ENCODE results near the gene TEAD1. TPM values are rescaled to one million over a fixed set of nuclear protein-coding genes. Genes with fewer than 3 reads are reported as not detected.

TEAD1 gene
- total and polyA plus RNA-seq, 10 of the 15 experiments (the other 5 are each of a cell fraction or from before 2014, with no cell fraction given), result 0.01 to 0.59 (median 0.04) TPM; not detected in 6

DNA sequence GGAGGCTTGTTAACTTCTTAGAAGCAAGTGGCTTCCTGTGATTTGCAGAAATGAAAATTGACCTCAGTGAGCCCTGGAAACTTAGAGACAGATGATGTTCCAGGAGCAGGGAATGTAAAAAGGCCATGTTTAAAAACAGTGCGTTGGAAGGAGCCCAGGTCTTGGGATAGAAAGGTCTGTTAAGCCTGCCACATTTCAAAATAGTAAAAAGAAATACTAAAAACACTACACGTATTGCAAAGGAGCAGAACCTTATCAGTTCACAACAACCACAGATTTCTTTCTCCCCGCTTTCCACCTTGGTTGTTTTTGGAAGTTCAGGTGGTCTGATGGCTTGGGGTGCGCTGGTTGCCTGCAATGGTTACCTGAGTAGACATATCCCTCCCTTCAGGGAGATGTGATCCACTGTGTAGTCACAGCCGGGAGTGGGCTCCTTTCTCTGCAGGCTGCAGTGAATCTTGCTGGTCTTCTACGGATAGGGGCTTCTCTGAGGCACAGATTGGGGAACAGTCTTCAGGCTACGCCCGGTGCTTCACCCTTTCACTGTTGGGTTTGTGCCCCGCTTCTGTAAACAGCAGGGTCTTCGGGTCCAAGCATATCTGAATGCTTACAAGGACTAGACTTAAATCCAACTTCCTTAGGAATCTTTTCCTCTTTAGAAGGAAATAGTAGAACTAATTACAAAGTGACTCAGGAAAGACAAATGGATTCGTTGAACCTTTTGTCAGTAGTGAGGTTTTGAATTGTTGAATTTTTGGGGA, 1.9 kb downstream of the TEAD1 start:
- in situ Hi-C loops (cut with MboI), result no loop called here
- Histone ChIP-seq H3K4me1 (ENCODE audit: control insufficient read depth, insufficient read depth, low read length) (no peaks in the 10 kb centered on the region), H3K27ac (ENCODE audit: control insufficient read depth, insufficient read depth) (no peak overlapping the region), H3K9ac (ENCODE audit: control insufficient read depth, insufficient read depth, low read length) (no peak overlapping the region), H3K27me3 (replicated peaks in 1 of 2; ENCODE audit: control insufficient read depth in 2 of 2, insufficient read depth in 2 of 2, low read length in 1 of 2) (peaks cover 10 to 17% of the 10 kb centered on the region in 2 experiments), H2AFZ (ENCODE audit: control insufficient read depth, low read depth, low read length) (no peak overlapping the region), H3K4me2 (ENCODE audit: control insufficient read depth, insufficient read depth) (no peak overlapping the region), H4K20me1 (ENCODE audit: control insufficient read depth, insufficient read depth) (no peaks in the 10 kb centered on the region), H3K4me3 (no peak overlapping the region), H3K9me3 (replicated peaks; ENCODE audit: control insufficient read depth, insufficient read depth, low read length) (no peaks in the 10 kb centered on the region; the same call in 1 of the 3 replicates), H3K36me3 (ENCODE audit: control insufficient read depth in 2 of 2, insufficient read depth in 2 of 2, low read length in 1 of 2) (no peaks in the 10 kb centered on the region), H3K79me2 (ENCODE audit: control insufficient read depth, insufficient read depth, low read length) (no peaks in the 10 kb centered on the region)
- FAIRE-seq, result no peak
- no peak for ATAC-seq
- intact Hi-C loops (cut with micrococcal nuclease; ENCODE audit: unreplicated experiment), result no loop called here
- RAD21 ChIA-PET (ENCODE audit: unreplicated experiment), result no interaction called here
- TF ChIP-seq EZH2 (IDR thresholded peaks at IDR 0.05; ENCODE audit: borderline replicate concordance, control insufficient read depth, low read depth, low read length) (peak; percentile 90; the same call in 1 of the 2 replicates), POU2F2 (IDR thresholded peaks at IDR 0.05; ENCODE audit: borderline replicate concordance, low read depth, low read length) (no peak)
- CTCF ChIA-PET, result interaction anchor here (1.9 kb wide), 1 partner anchor 22 kb away, joined by 4 read pairs; no protein-coding TSS in a partner anchor
- POLR2A ChIA-PET, result no interaction called here
- no peak for DNase-seq (ENCODE audit: low read depth, low spot score)
- WGBS (ENCODE audit: insufficient coverage, insufficient replicate concordance, low lambda C conversion rate, missing lambda C conversion rate), result 22% methylated on average over 11 of the region's 11 CpGs
- no TSS peak for BruUV-seq (replicated peaks)
- SMC1A ChIA-PET (ENCODE audit: uncharacterized antibody, unreplicated experiment), result no interaction called here

DNA sequence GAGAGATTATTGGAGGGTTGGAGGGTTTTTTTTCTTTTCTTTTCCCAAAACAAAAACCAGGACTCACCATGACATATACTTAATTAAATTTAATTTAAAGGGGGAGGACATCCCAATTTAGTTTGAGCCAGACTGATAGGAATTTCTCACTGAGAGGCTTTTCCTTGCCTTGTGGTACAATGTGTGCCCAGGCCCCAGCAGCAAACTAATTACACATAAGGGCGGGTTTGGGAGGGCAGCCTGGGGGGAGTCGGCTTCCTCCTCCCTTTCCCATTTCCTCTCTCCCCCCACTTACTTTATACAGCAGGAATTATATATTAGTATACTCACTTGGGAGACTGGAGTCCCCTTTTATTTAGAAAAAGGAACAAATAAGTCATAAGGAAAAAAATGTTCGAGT, 2.9 kb downstream of the TEAD1 start:
- WGBS (ENCODE audit: insufficient coverage, insufficient replicate concordance, low lambda C conversion rate, missing lambda C conversion rate), result 3% methylated on average over 3 of the region's 3 CpGs
- TF ChIP-seq, protein P1, sequence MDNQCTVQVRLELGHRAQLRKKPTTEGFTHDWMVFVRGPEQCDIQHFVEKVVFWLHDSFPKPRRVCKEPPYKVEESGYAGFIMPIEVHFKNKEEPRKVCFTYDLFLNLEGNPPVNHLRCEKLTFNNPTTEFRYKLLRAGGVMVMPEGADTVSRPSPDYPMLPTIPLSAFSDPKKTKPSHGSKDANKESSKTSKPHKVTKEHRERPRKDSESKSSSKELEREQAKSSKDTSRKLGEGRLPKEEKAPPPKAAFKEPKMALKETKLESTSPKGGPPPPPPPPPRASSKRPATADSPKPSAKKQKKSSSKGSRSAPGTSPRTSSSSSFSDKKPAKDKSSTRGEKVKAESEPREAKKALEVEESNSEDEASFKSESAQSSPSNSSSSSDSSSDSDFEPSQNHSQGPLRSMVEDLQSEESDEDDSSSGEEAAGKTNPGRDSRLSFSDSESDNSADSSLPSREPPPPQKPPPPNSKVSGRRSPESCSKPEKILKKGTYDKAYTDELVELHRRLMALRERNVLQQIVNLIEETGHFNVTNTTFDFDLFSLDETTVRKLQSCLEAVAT (IDR thresholded peaks at IDR 0.05), result no peak
- H4K20me1 ChIP-seq (ENCODE audit: control insufficient read depth, insufficient read depth), result no peaks in the 10 kb centered on the region
- H3K27me3 ChIP-seq (replicated peaks in 1 of 2; ENCODE audit: control insufficient read depth in 2 of 2, insufficient read depth in 2 of 2, low read length in 1 of 2), result peaks cover 10 to 23% of the 10 kb centered on the region in 2 experiments
- ChIA-PET RAD21 (ENCODE audit: unreplicated experiment) (no interaction called here), POLR2A (no interaction called here), SMC1A (ENCODE audit: uncharacterized antibody, unreplicated experiment) (interaction anchor here (1.5 kb wide), 1 partner anchor 14 kb away, joined by 4 read pairs; no protein-coding TSS in a partner anchor), CTCF (interaction anchor here (1.9 kb wide), 1 partner anchor 23 kb away, joined by 4 read pairs; no protein-coding TSS in a partner anchor)
- FAIRE-seq, result no peak
- no peak overlapping the region for H3K4me2 ChIP-seq (ENCODE audit: control insufficient read depth, insufficient read depth)
- intact Hi-C loops (cut with micrococcal nuclease; ENCODE audit: unreplicated experiment), result no loop called here
- no peak overlapping the region for H3K27ac ChIP-seq (ENCODE audit: control insufficient read depth, insufficient read depth)
- H3K36me3 ChIP-seq (ENCODE audit: control insufficient read depth in 2 of 2, insufficient read depth in 2 of 2, low read length in 1 of 2), result no peaks in the 10 kb centered on the region
- H3K4me1 ChIP-seq (ENCODE audit: control insufficient read depth, insufficient read depth, low read length), result no peaks in the 10 kb centered on the region
- H3K9ac ChIP-seq (ENCODE audit: control insufficient read depth, insufficient read depth, low read length), result no peak overlapping the region
- no peaks in the 10 kb centered on the region; the same call in 1 of the 3 replicates for H3K9me3 ChIP-seq (replicated peaks; ENCODE audit: control insufficient read depth, insufficient read depth, low read length)
- no peak overlapping the region for H3K4me3 ChIP-seq
- ATAC-seq, result no peak
- in situ Hi-C loops (cut with MboI), result no loop called here
- no peaks in the 10 kb centered on the region for H3K79me2 ChIP-seq (ENCODE audit: control insufficient read depth, insufficient read depth, low read length)
- no TSS peak for BruUV-seq (replicated peaks)
- no peak overlapping the region for H2AFZ ChIP-seq (ENCODE audit: control insufficient read depth, low read depth, low read length)
- no peak for DNase-seq (ENCODE audit: low read depth, low spot score)
